Astrocyte (in vitro differentiated cells and primary cell): ENCODE measurements around the gene PCSK7. TPM values are rescaled to one million over a fixed set of nuclear protein-coding genes. Genes with fewer than 3 reads are reported as not detected.

ENCODE experiments used
- DNase-seq: peaks from one replicate; pipeline ENCODE4 v3.0.0-alpha.2; 2010; ENCODE audit warnings: low read depth
- FAIRE-seq: peaks from 2 replicates; lab custom pipeline; 2011; peaks lifted over from hg19 to GRCh38; lab: Jason Lieb, UNC
- H2AFZ ChIP-seq: 2 replicates; pipeline ENCODE4 v1.6.0; 2012; ENCODE audit warnings: low read depth, low read length, inconsistent platforms
- H3K27ac ChIP-seq: 2 replicates; pipeline ENCODE4 v1.5.1; 2011; ENCODE audit warnings: low read depth, low read length, inconsistent platforms
- H3K27me3 ChIP-seq: 2 replicates; pipeline ENCODE4 v1.6.0; 2011; ENCODE audit warnings: low read length, inconsistent platforms; ENCODE audit not compliant: insufficient read depth
- H3K36me3 ChIP-seq: 2 replicates; pipeline ENCODE4 v1.5.1; 2011; ENCODE audit warnings: low read length, inconsistent platforms; ENCODE audit not compliant: insufficient read depth
- H3K4me1 ChIP-seq: 2 replicates; pipeline ENCODE4 v1.5.1; 2011; ENCODE audit warnings: low read length, inconsistent platforms; ENCODE audit not compliant: insufficient read depth
- H3K4me2 ChIP-seq: 2 replicates; pipeline ENCODE4 v1.6.0; 2012; ENCODE audit warnings: low read length, inconsistent platforms
- H3K4me3 ChIP-seq: 2 replicates; pipeline ENCODE4 v1.5.1; 2011; ENCODE audit warnings: low read depth, mild to moderate bottlenecking, low read length, inconsistent platforms; ENCODE audit not compliant: insufficient read depth
- H3K79me2 ChIP-seq: 2 replicates; pipeline ENCODE4 v1.6.0; 2012; ENCODE audit warnings: mild to moderate bottlenecking, low read length, inconsistent platforms; ENCODE audit not compliant: insufficient read depth
- H3K9ac ChIP-seq: 2 replicates; pipeline ENCODE4 v1.6.0; 2012; ENCODE audit warnings: mild to moderate bottlenecking, low read length, inconsistent platforms
- H3K9me3 ChIP-seq: 2 replicates; pipeline ENCODE4 v1.5.1; 2012; ENCODE audit warnings: low read depth, mild to moderate bottlenecking, low read length, inconsistent platforms; ENCODE audit not compliant: insufficient read depth
- H4K20me1 ChIP-seq: 2 replicates; pipeline ENCODE4 v1.6.0; 2012; ENCODE audit warnings: low read length, inconsistent platforms; ENCODE audit not compliant: insufficient read depth
- H3K27ac Mint-ChIP-seq: one replicate; pipeline ENCODE4 v1.8.0; 2021; ENCODE audit warnings: mild to moderate bottlenecking, mixed read lengths; ENCODE audit not compliant: unreplicated experiment
- H3K27me3 Mint-ChIP-seq: one replicate; pipeline ENCODE4 v1.8.0; 2021; ENCODE audit warnings: low read depth, mixed read lengths; ENCODE audit not compliant: unreplicated experiment
- H3K36me3 Mint-ChIP-seq: one replicate; pipeline ENCODE4 v1.8.0; 2021; ENCODE audit warnings: low read depth, mixed read lengths; ENCODE audit not compliant: unreplicated experiment
- H3K4me1 Mint-ChIP-seq: one replicate; pipeline ENCODE4 v1.8.0; 2021; ENCODE audit warnings: low read depth, mixed read lengths; ENCODE audit not compliant: unreplicated experiment
- H3K4me3 Mint-ChIP-seq: one replicate; pipeline ENCODE4 v1.8.0; 2021; ENCODE audit warnings: mild to moderate bottlenecking, moderate library complexity, mixed read lengths; ENCODE audit not compliant: unreplicated experiment
- H3K9me3 Mint-ChIP-seq: one replicate; pipeline ENCODE4 v1.8.0; 2021; ENCODE audit warnings: mild to moderate bottlenecking, mixed read lengths; ENCODE audit not compliant: unreplicated experiment
- EZH2 ChIP-seq: IDR thresholded peaks from 2 replicates; pipeline ENCODE4 v1.6.1; 2012; ENCODE audit warnings: mild to moderate bottlenecking, low read length, inconsistent platforms; ENCODE audit not compliant: insufficient read depth
- total RNA-seq: library from RNA; stranded (reverse); gene quantifications from 2 replicates; pipeline ENCODE4 v1.2.1, GENCODE V29; 2021
- TF ChIP-seq, protein P1 (sequence below): IDR thresholded peaks from 2 replicates; pipeline ENCODE4 v1.5.1; 2011; ENCODE audit warnings: low read depth, mild to moderate bottlenecking, inconsistent platforms, low read length, moderate library complexity; ENCODE audit not compliant: insufficient read depth

PCSK7 gene
- total RNA-seq, 1 donor from 2014 or later: 43.6 TPM

DNA sequence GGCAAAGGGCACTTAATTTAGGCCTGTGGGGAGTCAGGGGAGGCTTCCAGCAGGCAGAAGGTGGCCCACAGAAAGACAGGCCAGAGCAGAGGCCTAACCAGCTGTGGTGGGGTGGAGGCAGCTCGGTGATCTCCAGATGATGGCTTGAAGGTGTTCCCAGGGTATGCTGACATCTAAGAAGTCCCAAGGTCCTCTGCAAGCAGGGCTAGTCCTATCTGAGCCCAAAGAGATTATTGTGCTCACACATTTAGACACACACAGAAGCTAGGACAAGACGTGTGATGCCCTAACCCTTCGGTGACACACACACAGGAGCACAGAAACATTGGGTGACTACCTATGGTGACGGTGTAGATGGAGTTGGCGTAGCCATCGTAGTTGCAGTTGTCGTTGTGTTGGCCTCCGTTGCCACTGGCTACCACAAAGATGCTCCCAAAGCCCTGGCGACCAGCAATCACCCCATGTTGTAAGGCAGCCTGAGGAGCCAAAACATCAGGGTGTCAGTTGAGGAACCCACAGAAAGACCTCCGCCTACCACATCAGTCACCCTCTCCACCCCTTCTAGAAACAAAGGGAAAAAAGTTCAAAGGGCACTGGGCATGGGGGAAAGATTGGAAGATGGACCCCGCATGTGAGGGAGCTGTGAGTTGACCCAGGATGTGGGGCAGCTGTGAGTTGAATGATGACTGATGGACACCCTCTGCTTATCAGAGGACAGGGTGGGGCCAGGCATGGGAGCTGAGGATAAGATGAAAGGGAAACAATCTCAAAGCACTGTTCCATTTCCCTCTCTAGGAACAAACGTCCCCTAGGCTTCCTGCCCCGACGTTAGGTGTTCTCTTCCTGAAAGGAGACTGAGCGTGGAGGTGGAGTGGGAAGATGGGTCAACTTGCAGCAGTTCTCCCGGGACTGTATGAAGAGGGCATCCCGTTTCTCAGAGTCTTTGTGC is 7.9 kb downstream of the PCSK7 start:
- Histone ChIP-seq H3K27me3 (no peaks in the 10 kb centered on the region), H3K36me3 (peaks cover 46% of the 10 kb centered on the region), H3K27ac (no peak overlapping the region), H4K20me1 (peaks cover 21% of the 10 kb centered on the region), H3K79me2 (peaks cover 3% of the 10 kb centered on the region), H2AFZ (no peak overlapping the region), H3K4me2 (no peak overlapping the region), H3K9me3 (no peaks in the 10 kb centered on the region), H3K9ac (no peak overlapping the region), H3K4me3 (no peak overlapping the region), H3K4me1 (peaks cover 11% of the 10 kb centered on the region)
- no peak overlapping the region for H3K27ac Mint-ChIP-seq
- H3K4me3 Mint-ChIP-seq: no peak overlapping the region
- no peaks in the 10 kb centered on the region for H3K27me3 Mint-ChIP-seq
- FAIRE-seq: no peak
- peaks cover 2% of the 10 kb centered on the region for H3K4me1 Mint-ChIP-seq
- peaks cover 29% of the 10 kb centered on the region for H3K36me3 Mint-ChIP-seq
- peaks cover 1% of the 10 kb centered on the region for H3K9me3 Mint-ChIP-seq
- DNase-seq: no peak
- TF ChIP-seq, protein P1, sequence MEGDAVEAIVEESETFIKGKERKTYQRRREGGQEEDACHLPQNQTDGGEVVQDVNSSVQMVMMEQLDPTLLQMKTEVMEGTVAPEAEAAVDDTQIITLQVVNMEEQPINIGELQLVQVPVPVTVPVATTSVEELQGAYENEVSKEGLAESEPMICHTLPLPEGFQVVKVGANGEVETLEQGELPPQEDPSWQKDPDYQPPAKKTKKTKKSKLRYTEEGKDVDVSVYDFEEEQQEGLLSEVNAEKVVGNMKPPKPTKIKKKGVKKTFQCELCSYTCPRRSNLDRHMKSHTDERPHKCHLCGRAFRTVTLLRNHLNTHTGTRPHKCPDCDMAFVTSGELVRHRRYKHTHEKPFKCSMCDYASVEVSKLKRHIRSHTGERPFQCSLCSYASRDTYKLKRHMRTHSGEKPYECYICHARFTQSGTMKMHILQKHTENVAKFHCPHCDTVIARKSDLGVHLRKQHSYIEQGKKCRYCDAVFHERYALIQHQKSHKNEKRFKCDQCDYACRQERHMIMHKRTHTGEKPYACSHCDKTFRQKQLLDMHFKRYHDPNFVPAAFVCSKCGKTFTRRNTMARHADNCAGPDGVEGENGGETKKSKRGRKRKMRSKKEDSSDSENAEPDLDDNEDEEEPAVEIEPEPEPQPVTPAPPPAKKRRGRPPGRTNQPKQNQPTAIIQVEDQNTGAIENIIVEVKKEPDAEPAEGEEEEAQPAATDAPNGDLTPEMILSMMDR: no peak
- no peak for TF ChIP-seq EZH2

DNA sequence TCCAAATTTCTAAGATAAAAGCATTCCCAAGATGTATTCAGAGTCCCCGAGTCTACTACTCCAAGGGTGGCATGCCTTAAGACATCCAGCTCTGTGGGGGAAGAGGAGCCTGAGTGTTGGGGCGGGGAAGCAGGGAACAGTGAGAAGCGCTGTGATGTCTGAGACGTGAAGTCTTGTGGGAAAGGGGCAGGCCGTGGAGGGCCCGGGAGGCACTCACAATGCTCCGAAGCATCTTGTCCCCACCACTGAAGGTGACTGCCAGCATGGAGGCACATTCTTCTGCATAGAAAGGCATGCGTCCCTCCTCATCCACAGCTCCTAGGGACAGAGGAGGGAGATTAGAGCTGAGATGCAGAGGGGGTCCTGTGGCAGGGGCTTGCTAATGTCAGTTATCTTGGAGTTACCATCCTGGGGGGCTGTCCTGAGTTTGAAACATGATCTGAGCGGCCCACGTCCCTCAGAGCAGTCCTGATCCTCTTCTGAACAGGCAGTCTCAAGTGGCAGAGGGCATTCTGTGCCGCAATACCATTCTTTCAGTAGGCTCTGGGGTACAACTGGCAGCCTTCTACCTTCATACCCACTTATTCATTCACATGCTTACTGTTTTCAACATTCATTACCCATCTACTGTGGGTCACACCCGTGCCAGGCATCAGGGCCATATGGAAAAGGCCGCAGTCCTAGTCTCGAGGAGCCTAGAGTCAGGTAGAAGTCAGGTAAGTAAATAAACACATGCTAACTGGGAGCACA is 8.7 kb downstream of the PCSK7 start:
- Histone ChIP-seq H3K9ac (no peak overlapping the region), H4K20me1 (peaks cover 16% of the 10 kb centered on the region), H3K27ac (no peak overlapping the region), H3K79me2 (no peaks in the 10 kb centered on the region), H3K4me3 (no peak overlapping the region), H3K27me3 (no peaks in the 10 kb centered on the region), H3K36me3 (peaks cover 49% of the 10 kb centered on the region), H3K4me2 (no peak overlapping the region), H2AFZ (no peak overlapping the region), H3K9me3 (no peaks in the 10 kb centered on the region), H3K4me1 (peaks cover 17% of the 10 kb centered on the region)
- H3K27me3 Mint-ChIP-seq: no peaks in the 10 kb centered on the region
- FAIRE-seq (no peak), DNase-seq (no peak)
- TF ChIP-seq EZH2: no peak
- TF ChIP-seq, protein P1: no peak
- H3K36me3 Mint-ChIP-seq: peaks cover 26% of the 10 kb centered on the region
- peaks cover 1% of the 10 kb centered on the region for H3K9me3 Mint-ChIP-seq
- peaks cover 5% of the 10 kb centered on the region for H3K4me1 Mint-ChIP-seq
- H3K27ac Mint-ChIP-seq: no peak overlapping the region
- no peak overlapping the region for H3K4me3 Mint-ChIP-seq
